GM03348 (cell line): Measurements from ENCODE around the gene CEPT1.

Source experiments
- DNase-seq: peaks from one replicate; pipeline ENCODE4 v3.0.0; 2012; ENCODE audit warnings: low spot score

Gene CEPT1

DNA sequence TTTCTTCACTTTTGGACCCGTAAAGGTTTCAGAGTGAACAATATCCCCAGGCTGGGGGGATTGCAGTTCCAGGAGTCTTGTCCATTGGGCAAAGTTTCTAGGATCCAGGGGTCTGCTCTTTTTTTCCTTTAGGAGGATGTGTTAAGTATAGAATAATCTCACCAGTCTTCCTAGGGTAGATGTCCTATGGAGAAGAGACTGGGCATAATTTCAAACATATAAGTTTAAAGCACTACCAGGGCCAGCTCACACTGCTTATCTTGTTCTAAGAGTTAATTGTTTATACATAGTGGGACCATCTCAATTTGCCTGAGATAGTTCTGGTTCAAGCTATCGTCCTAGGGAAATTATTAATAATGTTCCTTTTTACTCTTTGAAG is 88.7 kb downstream of the CEPT1 start:
- DNase-seq, result no peak

- no peak for DNase-seq
Measured at GRCh38 chr1:111232134-111232533, 92.1 kb downstream of the CEPT1 start.

- no peak for DNase-seq
Measured at GRCh38 chr1:111234258-111234657, 94.2 kb downstream of the CEPT1 start.
